Endothelial cell of umbilical vein (primary cell): ENCODE measurements around the gene FOXP1. TPM values are rescaled to one million over a fixed set of nuclear protein-coding genes. Genes with fewer than 3 reads are reported as not detected.

Experiments
- BruUV-seq: library from RNA; stranded (reverse); fragments of 400-500 nt; replicated peaks from 2 replicates; lab custom pipeline; 2021; lab: Mats Ljungman, UMichigan
- CTCF ChIA-PET: fragments of 300-600, 350-600 bp; sonication (Branson Sonifier 250); formaldehyde crosslinking; loops from one replicate; lab custom pipeline; 2021; ENCODE audit warnings: antibody characterized with exemption, inconsistent platforms; lab: Charles Lee
- POLR2A ChIA-PET: fragments of 300-600, 350-600 bp; sonication (Branson Sonifier 250); formaldehyde crosslinking; loops from one replicate; lab custom pipeline; 2021; ENCODE audit warnings: antibody characterized with exemption, inconsistent platforms; lab: Charles Lee
- DNase-seq: peaks from one replicate; pipeline ENCODE4 v3.0.0-alpha.2; 2011; ENCODE audit warnings: low read depth, low spot score
- FAIRE-seq: peaks from 2 replicates; lab custom pipeline; 2011; peaks lifted over from hg19 to GRCh38; lab: Jason Lieb, UNC
- H2AFZ ChIP-seq: 2 replicates; pipeline ENCODE4 v1.6.0; 2012; ENCODE audit warnings: low read depth, low read length, control low read depth, inconsistent platforms
- H3K27ac ChIP-seq: 2 replicates; pipeline ENCODE4 v1.5.1; 2011; ENCODE audit warnings: low read depth, mild to moderate bottlenecking, control low read depth, low read length, moderate library complexity; ENCODE audit not compliant: insufficient read depth
- H3K27me3 ChIP-seq, 2 experiments: 2 replicates each; pipeline versions ENCODE4 v1.6.0 to v1.6.1; 2011; ENCODE audit warnings: low read length in 2 of 2, mixed read lengths in 1 of 2; ENCODE audit not compliant: control insufficient read depth in 2 of 2, insufficient read depth in 2 of 2
- H3K36me3 ChIP-seq, 2 experiments: 2 replicates in 1 of 2; 3 replicates in 1 of 2; pipeline ENCODE4 v1.5.1; 2011; ENCODE audit warnings: low read length in 2 of 2, mild to moderate bottlenecking in 1 of 2, moderate library complexity in 1 of 2; ENCODE audit not compliant: control insufficient read depth in 2 of 2, insufficient read depth in 2 of 2; ENCODE audit errors: extremely low read depth in 1 of 2
- H3K4me1 ChIP-seq: 3 replicates; pipeline ENCODE4 v1.5.1; 2011; ENCODE audit warnings: mild to moderate bottlenecking, low read length; ENCODE audit not compliant: control insufficient read depth, insufficient read depth; ENCODE audit errors: extremely low read depth
- H3K4me2 ChIP-seq: 2 replicates; pipeline ENCODE4 v1.6.1; 2011; ENCODE audit warnings: low read length, control low read depth, mixed read lengths; ENCODE audit not compliant: insufficient read depth
- H3K4me3 ChIP-seq, 3 experiments: fragments of 200-600 bp in 1 of 3; sonication (generic), shearing (Covaris generic) in 1 of 3; replicated peaks in 1 of 3; 2 replicates each; pipeline ENCODE4 v1.5.1; 2011 to 2016; ENCODE audit warnings: control low read depth in 3 of 3, low read length in 3 of 3, mild to moderate bottlenecking in 2 of 3, inconsistent platforms in 1 of 3, low read depth in 1 of 3, moderate library complexity in 1 of 3; ENCODE audit not compliant: insufficient read depth in 1 of 3
- H3K79me2 ChIP-seq: 2 replicates; pipeline ENCODE4 v1.6.0; 2012; ENCODE audit warnings: low read length, inconsistent platforms; ENCODE audit not compliant: control insufficient read depth, insufficient read depth
- H3K9ac ChIP-seq: replicated peaks from 2 replicates; pipeline ENCODE3; 2011; ENCODE audit warnings: low read length, control low read depth; ENCODE audit not compliant: insufficient read depth; ENCODE audit errors: extremely low read depth
- H3K9me1 ChIP-seq: replicated peaks from 3 replicates; pipeline ENCODE4 v1.6.0; 2011; ENCODE audit warnings: mild to moderate bottlenecking, low read length; ENCODE audit not compliant: control insufficient read depth, insufficient read depth; ENCODE audit errors: extremely low read depth
- H3K9me3 ChIP-seq: replicated peaks from 2 replicates; pipeline ENCODE4 v1.5.1; 2012; ENCODE audit warnings: low read length, inconsistent platforms; ENCODE audit not compliant: control insufficient read depth, insufficient read depth
- H4K20me1 ChIP-seq: replicated peaks from 2 replicates; pipeline ENCODE3; 2011; ENCODE audit warnings: mild to moderate bottlenecking, low read length; ENCODE audit not compliant: control insufficient read depth, insufficient read depth; ENCODE audit errors: extremely low read depth
- EZH2 ChIP-seq: IDR thresholded peaks from 2 replicates; pipeline ENCODE4 v1.6.1; 2012; ENCODE audit warnings: borderline replicate concordance, low read depth, mild to moderate bottlenecking, moderate library complexity, low read length, inconsistent platforms; ENCODE audit not compliant: severe bottlenecking
- FOS ChIP-seq: IDR thresholded peaks from 2 replicates; pipeline ENCODE4 v1.6.1; 2011; ENCODE audit warnings: mild to moderate bottlenecking, low read length, moderate library complexity, borderline replicate concordance; ENCODE audit not compliant: insufficient read depth
- GATA2 ChIP-seq: IDR thresholded peaks from 2 replicates; pipeline ENCODE4 v1.7.0; 2011; ENCODE audit warnings: low read depth, mild to moderate bottlenecking, moderate library complexity, mixed read lengths, low read length; ENCODE audit not compliant: insufficient read length, insufficient read depth
- JUN ChIP-seq: IDR thresholded peaks from 2 replicates; pipeline ENCODE4 v1.6.1; 2011; ENCODE audit warnings: borderline replicate concordance, low read depth; ENCODE audit not compliant: insufficient read length, insufficient read depth
- MYC ChIP-seq: IDR thresholded peaks from one replicate; pipeline ENCODE4 v1.6.1; 2011; ENCODE audit warnings: mild to moderate bottlenecking, low read depth, low read length
- POLR2A ChIP-seq: IDR thresholded peaks from 2 replicates; pipeline ENCODE4 v1.6.1; 2012; ENCODE audit warnings: low read depth, mild to moderate bottlenecking, control low read depth, low read length
- POLR2AphosphoS5 ChIP-seq: IDR thresholded peaks from 2 replicates; pipeline ENCODE4 v1.6.1; 2012; ENCODE audit warnings: low read depth, mild to moderate bottlenecking, control low read depth, low read length, moderate library complexity; ENCODE audit not compliant: insufficient read depth
- dilution Hi-C: fragments of 300-500 bp; cut with MboI; formaldehyde crosslinking; loops from one replicate; pipeline ENCODE4 v1.15.0; 2019; ENCODE audit warnings: low sequenced_read_pairs; ENCODE audit not compliant: extremely low pct_ligation_motif_present
- intact Hi-C: fragments of 100-400 bp; cut with micrococcal nuclease; formaldehyde crosslinking; loops from one replicate; pipeline ENCODE4 v1.10.0; 2022
- polyA plus RNA-seq, 4 experiments: library from polyadenylated mRNA; depleted of rRNA in 3 of 4; stranded (reverse) in 3 of 4; unstranded in 1 of 4; fragments of >200 nt; gene quantifications; 2 replicates each; pipeline versions ENCODE4 v1.2.1 to v1.2.3, GENCODE V29; 2011 to 2012; ENCODE audit warnings: missing spikeins in 1 of 4
- total RNA-seq: library from RNA; stranded (reverse); gene quantifications from 2 replicates; pipeline ENCODE4 v1.2.3, GENCODE V29; 2021
- TF ChIP-seq, protein P1 (sequence below), 2 donors: IDR thresholded peaks; 1 replicate in 1 of 2; 2 replicates in 1 of 2; pipeline ENCODE4 v1.5.1; 2011; ENCODE audit warnings: low read length in 2 of 2, mild to moderate bottlenecking in 2 of 2, moderate library complexity in 2 of 2, control low read depth in 1 of 2, inconsistent platforms in 1 of 2, low read depth in 1 of 2; ENCODE audit not compliant: insufficient read depth in 1 of 2; ENCODE audit errors: extremely low read depth in 1 of 2
- TF ChIP-seq, protein P2 (sequence below): IDR thresholded peaks from 2 replicates; pipeline ENCODE4 v1.6.1; 2011; ENCODE audit not compliant: insufficient read depth, insufficient read length

FOXP1 gene
- total and polyA plus RNA-seq, 2 donors (not counting 3 experiments of a cell fraction or from before 2014, with no cell fraction given): 41.0 to 107 TPM

DNA sequence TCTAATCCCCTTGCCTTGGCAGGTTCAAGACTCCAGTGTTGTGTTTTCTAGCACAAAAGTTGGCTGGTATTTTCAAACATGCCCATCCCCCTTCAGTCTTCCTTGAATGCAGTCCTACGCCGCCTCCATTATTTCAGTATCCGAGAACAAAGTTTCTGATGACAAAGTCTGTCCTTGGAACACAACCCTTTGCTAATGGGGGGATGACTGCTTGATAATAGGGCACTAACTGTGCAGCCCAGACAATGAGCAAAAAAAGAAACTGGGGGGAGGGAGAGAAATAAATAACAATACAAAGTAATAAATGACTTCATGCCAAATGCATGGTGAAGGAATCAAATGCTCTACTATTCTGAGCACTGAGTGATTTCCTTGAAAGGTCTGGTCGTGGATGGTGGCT lies 310.1 kb downstream of the FOXP1 start:
- Histone ChIP-seq H3K9ac (no peak overlapping the region), H3K4me2 (no peak overlapping the region), H3K79me2 (no peaks in the 10 kb centered on the region), H4K20me1 (no peaks in the 10 kb centered on the region), H3K27ac (no peak overlapping the region), H3K4me3 (no peak overlapping the region), H3K27me3 (no peaks in the 10 kb centered on the region), H2AFZ (no peak overlapping the region), H3K4me1 (no peaks in the 10 kb centered on the region), H3K9me3 (no peaks in the 10 kb centered on the region), H3K36me3 (no peaks in the 10 kb centered on the region), H3K9me1 (no peaks in the 10 kb centered on the region)
- no peak for TF ChIP-seq JUN
- no peak for TF ChIP-seq GATA2
- TF ChIP-seq POLR2AphosphoS5: no peak
- no peak for TF ChIP-seq FOS
- TF ChIP-seq EZH2: no peak
- no peak for TF ChIP-seq POLR2A
- TF ChIP-seq, protein P1, sequence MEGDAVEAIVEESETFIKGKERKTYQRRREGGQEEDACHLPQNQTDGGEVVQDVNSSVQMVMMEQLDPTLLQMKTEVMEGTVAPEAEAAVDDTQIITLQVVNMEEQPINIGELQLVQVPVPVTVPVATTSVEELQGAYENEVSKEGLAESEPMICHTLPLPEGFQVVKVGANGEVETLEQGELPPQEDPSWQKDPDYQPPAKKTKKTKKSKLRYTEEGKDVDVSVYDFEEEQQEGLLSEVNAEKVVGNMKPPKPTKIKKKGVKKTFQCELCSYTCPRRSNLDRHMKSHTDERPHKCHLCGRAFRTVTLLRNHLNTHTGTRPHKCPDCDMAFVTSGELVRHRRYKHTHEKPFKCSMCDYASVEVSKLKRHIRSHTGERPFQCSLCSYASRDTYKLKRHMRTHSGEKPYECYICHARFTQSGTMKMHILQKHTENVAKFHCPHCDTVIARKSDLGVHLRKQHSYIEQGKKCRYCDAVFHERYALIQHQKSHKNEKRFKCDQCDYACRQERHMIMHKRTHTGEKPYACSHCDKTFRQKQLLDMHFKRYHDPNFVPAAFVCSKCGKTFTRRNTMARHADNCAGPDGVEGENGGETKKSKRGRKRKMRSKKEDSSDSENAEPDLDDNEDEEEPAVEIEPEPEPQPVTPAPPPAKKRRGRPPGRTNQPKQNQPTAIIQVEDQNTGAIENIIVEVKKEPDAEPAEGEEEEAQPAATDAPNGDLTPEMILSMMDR (IDR thresholded peaks at IDR 0.05; ENCODE audit: extremely low read depth in 1 of 2, insufficient read depth in 1 of 2, low read depth in 1 of 2, low read length in 2 of 2): no peak
- TF ChIP-seq, protein P2, sequence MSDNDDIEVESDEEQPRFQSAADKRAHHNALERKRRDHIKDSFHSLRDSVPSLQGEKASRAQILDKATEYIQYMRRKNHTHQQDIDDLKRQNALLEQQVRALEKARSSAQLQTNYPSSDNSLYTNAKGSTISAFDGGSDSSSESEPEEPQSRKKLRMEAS: no peak
- no peak for TF ChIP-seq MYC
- ChIA-PET CTCF (no interaction called here), POLR2A (no interaction called here)
- DNase-seq: no peak
- no peak for FAIRE-seq
- intact Hi-C loops (no loop called here), dilution Hi-C loops (no loop called here)
- no TSS peak for BruUV-seq
